ENCODE data around the gene NDUFS2. TPM values are rescaled to one million over a fixed set of nuclear protein-coding genes. Genes with fewer than 3 reads are reported as not detected.

The NDUFS2 gene
- total and polyA plus RNA-seq, 9 of the 15 experiments (the other 6 are each of a cell fraction or from before 2014, with no cell fraction given) = 70.0 to 176 (median 141) TPM

GRCh38 chr1:161165742-161166668, 36.2 kb upstream of the NDUFS2 start, which contains the start of gene PPOX (continued):
- TF ChIP-seq, protein P1, sequence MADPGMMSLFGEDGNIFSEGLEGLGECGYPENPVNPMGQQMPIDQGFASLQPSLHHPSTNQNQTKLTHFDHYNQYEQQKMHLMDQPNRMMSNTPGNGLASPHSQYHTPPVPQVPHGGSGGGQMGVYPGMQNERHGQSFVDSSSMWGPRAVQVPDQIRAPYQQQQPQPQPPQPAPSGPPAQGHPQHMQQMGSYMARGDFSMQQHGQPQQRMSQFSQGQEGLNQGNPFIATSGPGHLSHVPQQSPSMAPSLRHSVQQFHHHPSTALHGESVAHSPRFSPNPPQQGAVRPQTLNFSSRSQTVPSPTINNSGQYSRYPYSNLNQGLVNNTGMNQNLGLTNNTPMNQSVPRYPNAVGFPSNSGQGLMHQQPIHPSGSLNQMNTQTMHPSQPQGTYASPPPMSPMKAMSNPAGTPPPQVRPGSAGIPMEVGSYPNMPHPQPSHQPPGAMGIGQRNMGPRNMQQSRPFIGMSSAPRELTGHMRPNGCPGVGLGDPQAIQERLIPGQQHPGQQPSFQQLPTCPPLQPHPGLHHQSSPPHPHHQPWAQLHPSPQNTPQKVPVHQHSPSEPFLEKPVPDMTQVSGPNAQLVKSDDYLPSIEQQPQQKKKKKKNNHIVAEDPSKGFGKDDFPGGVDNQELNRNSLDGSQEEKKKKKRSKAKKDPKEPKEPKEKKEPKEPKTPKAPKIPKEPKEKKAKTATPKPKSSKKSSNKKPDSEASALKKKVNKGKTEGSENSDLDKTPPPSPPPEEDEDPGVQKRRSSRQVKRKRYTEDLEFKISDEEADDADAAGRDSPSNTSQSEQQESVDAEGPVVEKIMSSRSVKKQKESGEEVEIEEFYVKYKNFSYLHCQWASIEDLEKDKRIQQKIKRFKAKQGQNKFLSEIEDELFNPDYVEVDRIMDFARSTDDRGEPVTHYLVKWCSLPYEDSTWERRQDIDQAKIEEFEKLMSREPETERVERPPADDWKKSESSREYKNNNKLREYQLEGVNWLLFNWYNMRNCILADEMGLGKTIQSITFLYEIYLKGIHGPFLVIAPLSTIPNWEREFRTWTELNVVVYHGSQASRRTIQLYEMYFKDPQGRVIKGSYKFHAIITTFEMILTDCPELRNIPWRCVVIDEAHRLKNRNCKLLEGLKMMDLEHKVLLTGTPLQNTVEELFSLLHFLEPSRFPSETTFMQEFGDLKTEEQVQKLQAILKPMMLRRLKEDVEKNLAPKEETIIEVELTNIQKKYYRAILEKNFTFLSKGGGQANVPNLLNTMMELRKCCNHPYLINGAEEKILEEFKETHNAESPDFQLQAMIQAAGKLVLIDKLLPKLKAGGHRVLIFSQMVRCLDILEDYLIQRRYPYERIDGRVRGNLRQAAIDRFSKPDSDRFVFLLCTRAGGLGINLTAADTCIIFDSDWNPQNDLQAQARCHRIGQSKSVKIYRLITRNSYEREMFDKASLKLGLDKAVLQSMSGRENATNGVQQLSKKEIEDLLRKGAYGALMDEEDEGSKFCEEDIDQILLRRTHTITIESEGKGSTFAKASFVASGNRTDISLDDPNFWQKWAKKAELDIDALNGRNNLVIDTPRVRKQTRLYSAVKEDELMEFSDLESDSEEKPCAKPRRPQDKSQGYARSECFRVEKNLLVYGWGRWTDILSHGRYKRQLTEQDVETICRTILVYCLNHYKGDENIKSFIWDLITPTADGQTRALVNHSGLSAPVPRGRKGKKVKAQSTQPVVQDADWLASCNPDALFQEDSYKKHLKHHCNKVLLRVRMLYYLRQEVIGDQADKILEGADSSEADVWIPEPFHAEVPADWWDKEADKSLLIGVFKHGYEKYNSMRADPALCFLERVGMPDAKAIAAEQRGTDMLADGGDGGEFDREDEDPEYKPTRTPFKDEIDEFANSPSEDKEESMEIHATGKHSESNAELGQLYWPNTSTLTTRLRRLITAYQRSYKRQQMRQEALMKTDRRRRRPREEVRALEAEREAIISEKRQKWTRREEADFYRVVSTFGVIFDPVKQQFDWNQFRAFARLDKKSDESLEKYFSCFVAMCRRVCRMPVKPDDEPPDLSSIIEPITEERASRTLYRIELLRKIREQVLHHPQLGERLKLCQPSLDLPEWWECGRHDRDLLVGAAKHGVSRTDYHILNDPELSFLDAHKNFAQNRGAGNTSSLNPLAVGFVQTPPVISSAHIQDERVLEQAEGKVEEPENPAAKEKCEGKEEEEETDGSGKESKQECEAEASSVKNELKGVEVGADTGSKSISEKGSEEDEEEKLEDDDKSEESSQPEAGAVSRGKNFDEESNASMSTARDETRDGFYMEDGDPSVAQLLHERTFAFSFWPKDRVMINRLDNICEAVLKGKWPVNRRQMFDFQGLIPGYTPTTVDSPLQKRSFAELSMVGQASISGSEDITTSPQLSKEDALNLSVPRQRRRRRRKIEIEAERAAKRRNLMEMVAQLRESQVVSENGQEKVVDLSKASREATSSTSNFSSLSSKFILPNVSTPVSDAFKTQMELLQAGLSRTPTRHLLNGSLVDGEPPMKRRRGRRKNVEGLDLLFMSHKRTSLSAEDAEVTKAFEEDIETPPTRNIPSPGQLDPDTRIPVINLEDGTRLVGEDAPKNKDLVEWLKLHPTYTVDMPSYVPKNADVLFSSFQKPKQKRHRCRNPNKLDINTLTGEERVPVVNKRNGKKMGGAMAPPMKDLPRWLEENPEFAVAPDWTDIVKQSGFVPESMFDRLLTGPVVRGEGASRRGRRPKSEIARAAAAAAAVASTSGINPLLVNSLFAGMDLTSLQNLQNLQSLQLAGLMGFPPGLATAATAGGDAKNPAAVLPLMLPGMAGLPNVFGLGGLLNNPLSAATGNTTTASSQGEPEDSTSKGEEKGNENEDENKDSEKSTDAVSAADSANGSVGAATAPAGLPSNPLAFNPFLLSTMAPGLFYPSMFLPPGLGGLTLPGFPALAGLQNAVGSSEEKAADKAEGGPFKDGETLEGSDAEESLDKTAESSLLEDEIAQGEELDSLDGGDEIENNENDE (IDR thresholded peaks at IDR 0.05; ENCODE audit: low read depth, low read length) = no peak
- TF ChIP-seq WHSC1 (IDR thresholded peaks at IDR 0.05; ENCODE audit: low read length) (no peak), ZNF146 (CRISPR knock-in tag; IDR thresholded peaks at IDR 0.05; ENCODE audit: unreplicated experiment) (no peak), NFRKB (IDR thresholded peaks at IDR 0.05; ENCODE audit: low read depth) (peak; percentile 58; the same call in 1 of the 2 replicates), ZNF57 (CRISPR knock-in tag; IDR thresholded peaks at IDR 0.05) (no peak), HMGXB4 (CRISPR knock-in tag; IDR thresholded peaks at IDR 0.05) (peak; percentile 36; the same call in 1 of the 2 replicates), SNIP1 (IDR thresholded peaks at IDR 0.05; ENCODE audit: low read depth) (no peak), OTX1 (CRISPR knock-in tag; IDR thresholded peaks at IDR 0.05) (no peak), PURB (CRISPR knock-in tag; IDR thresholded peaks at IDR 0.05; ENCODE audit: low read depth) (no peak), GTF2F1 (IDR thresholded peaks at IDR 0.05; ENCODE audit: low read depth, low read length) (peak; percentile 7; the same call in 1 of the 2 replicates), SRSF9 (IDR thresholded peaks at IDR 0.05; ENCODE audit: borderline replicate concordance, low read depth, low read length) (no peak), SMARCC2 (IDR thresholded peaks at IDR 0.05; ENCODE audit: low read depth) (peak; percentile 94)
- TF ChIP-seq, protein P2, sequence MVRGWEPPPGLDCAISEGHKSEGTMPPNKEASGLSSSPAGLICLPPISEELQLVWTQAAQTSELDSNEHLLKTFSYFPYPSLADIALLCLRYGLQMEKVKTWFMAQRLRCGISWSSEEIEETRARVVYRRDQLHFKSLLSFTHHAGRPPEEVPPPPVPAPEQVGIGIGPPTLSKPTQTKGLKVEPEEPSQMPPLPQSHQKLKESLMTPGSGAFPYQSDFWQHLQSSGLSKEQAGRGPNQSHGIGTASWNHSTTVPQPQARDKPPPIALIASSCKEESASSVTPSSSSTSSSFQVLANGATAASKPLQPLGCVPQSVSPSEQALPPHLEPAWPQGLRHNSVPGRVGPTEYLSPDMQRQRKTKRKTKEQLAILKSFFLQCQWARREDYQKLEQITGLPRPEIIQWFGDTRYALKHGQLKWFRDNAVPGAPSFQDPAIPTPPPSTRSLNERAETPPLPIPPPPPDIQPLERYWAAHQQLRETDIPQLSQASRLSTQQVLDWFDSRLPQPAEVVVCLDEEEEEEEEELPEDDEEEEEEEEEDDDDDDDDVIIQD (CRISPR knock-in tag; IDR thresholded peaks at IDR 0.05) = no peak
